IMR-90 (cell line): Measurements from ENCODE around the gene CITED2.

Source experiments
- BHLHE40 ChIP-seq: fragments of 150-350 bp; IDR thresholded peaks from 2 replicates; pipeline ENCODE4 v1.6.1; 2016; ENCODE audit warnings: mild to moderate bottlenecking, low read depth, low read length
- CEBPB ChIP-seq: IDR thresholded peaks from 2 replicates; pipeline ENCODE4 v1.6.1; 2012; ENCODE audit warnings: low read depth, low read length, improper control_type of control experiment
- FOS ChIP-seq: fragments of 150-350 bp; IDR thresholded peaks from 2 replicates; pipeline ENCODE4 v1.6.1; 2016; ENCODE audit warnings: low read depth, low read length
- MAFK ChIP-seq: IDR thresholded peaks from 2 replicates; pipeline ENCODE4 v1.6.1; 2012; ENCODE audit warnings: low read depth, low read length, improper control_type of control experiment
- MAZ ChIP-seq: IDR thresholded peaks from 2 replicates; pipeline ENCODE4 v1.6.1; 2012; ENCODE audit warnings: low read depth, mild to moderate bottlenecking, low read length, improper control_type of control experiment, moderate library complexity, borderline replicate concordance
- MXI1 ChIP-seq: IDR thresholded peaks from 2 replicates; pipeline ENCODE4 v1.6.1; 2012; ENCODE audit warnings: low read depth, mild to moderate bottlenecking, low read length, moderate library complexity, borderline replicate concordance
- NFE2L2 ChIP-seq: fragments of 150-350 bp; IDR thresholded peaks from 2 replicates; pipeline ENCODE4 v1.6.1; 2016; ENCODE audit warnings: low read depth, mild to moderate bottlenecking, low read length
- POLR2A ChIP-seq: IDR thresholded peaks from 2 replicates; pipeline ENCODE4 v1.6.1; 2012; ENCODE audit warnings: mild to moderate bottlenecking, low read depth, low read length
- RAD21 ChIP-seq: IDR thresholded peaks from 2 replicates; pipeline ENCODE4 v1.6.1; 2012; ENCODE audit warnings: low read length, improper control_type of control experiment
- RCOR1 ChIP-seq: IDR thresholded peaks from 2 replicates; pipeline ENCODE4 v1.6.1; 2012; ENCODE audit warnings: mild to moderate bottlenecking, low read length, improper control_type of control experiment; ENCODE audit not compliant: insufficient replicate concordance
- RFX5 ChIP-seq: IDR thresholded peaks from 2 replicates; pipeline ENCODE4 v1.8.0; 2012; ENCODE audit warnings: low read depth, mild to moderate bottlenecking, low read length, moderate library complexity
- SMC3 ChIP-seq: fragments of 150-350 bp; IDR thresholded peaks from 2 replicates; pipeline ENCODE4 v1.6.1; 2016; ENCODE audit warnings: low read depth, mild to moderate bottlenecking, antibody characterized with exemption, low read length, moderate library complexity
- TF ChIP-seq, protein P1 (sequence below): conservative IDR thresholded peaks from 2 replicates; pipeline ENCODE4 v1.5.1; 2012; ENCODE audit warnings: mild to moderate bottlenecking, low read depth, low read length, improper control_type of control experiment
- TF ChIP-seq, protein P2 (sequence below): fragments of 150-350 bp; IDR thresholded peaks from 2 replicates; pipeline ENCODE4 v1.6.1; 2017; ENCODE audit warnings: mild to moderate bottlenecking, antibody characterized with exemption, low read length, low read depth

DNA sequence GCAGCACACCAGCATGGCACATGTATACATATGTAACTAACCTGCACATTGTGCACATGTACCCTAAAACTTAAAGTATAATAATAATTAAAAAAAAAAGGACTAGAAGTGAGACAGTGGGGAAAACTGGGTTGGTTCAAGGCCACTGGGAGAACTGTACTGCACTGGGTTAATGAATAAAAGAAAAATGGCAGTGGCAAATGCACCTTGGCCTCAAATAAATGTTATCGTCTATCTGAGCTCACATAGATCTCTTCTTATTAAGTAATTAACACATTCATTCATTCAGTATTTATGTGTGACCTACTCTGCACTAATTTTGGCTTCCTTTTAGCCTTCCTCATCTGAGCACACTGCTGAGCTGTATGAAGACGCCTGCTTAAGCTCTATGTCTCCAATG is 17.5 kb downstream of the CITED2 start:
- TF ChIP-seq, protein P1, sequence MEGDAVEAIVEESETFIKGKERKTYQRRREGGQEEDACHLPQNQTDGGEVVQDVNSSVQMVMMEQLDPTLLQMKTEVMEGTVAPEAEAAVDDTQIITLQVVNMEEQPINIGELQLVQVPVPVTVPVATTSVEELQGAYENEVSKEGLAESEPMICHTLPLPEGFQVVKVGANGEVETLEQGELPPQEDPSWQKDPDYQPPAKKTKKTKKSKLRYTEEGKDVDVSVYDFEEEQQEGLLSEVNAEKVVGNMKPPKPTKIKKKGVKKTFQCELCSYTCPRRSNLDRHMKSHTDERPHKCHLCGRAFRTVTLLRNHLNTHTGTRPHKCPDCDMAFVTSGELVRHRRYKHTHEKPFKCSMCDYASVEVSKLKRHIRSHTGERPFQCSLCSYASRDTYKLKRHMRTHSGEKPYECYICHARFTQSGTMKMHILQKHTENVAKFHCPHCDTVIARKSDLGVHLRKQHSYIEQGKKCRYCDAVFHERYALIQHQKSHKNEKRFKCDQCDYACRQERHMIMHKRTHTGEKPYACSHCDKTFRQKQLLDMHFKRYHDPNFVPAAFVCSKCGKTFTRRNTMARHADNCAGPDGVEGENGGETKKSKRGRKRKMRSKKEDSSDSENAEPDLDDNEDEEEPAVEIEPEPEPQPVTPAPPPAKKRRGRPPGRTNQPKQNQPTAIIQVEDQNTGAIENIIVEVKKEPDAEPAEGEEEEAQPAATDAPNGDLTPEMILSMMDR: no peak
- no peak for TF ChIP-seq RFX5
- no peak for TF ChIP-seq MXI1
- no peak for TF ChIP-seq CEBPB
- TF ChIP-seq POLR2A: no peak
- no peak for TF ChIP-seq BHLHE40
- no peak for TF ChIP-seq MAFK
- TF ChIP-seq, protein P2, sequence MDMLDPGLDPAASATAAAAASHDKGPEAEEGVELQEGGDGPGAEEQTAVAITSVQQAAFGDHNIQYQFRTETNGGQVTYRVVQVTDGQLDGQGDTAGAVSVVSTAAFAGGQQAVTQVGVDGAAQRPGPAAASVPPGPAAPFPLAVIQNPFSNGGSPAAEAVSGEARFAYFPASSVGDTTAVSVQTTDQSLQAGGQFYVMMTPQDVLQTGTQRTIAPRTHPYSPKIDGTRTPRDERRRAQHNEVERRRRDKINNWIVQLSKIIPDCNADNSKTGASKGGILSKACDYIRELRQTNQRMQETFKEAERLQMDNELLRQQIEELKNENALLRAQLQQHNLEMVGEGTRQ: no peak
- no peak for TF ChIP-seq FOS
- no peak for TF ChIP-seq RAD21
- no peak for TF ChIP-seq MAZ
- TF ChIP-seq SMC3: no peak
- TF ChIP-seq RCOR1: no peak
- TF ChIP-seq NFE2L2: no peak
